ENCODE data around the gene RAD51B.

Gene RAD51B

DNA sequence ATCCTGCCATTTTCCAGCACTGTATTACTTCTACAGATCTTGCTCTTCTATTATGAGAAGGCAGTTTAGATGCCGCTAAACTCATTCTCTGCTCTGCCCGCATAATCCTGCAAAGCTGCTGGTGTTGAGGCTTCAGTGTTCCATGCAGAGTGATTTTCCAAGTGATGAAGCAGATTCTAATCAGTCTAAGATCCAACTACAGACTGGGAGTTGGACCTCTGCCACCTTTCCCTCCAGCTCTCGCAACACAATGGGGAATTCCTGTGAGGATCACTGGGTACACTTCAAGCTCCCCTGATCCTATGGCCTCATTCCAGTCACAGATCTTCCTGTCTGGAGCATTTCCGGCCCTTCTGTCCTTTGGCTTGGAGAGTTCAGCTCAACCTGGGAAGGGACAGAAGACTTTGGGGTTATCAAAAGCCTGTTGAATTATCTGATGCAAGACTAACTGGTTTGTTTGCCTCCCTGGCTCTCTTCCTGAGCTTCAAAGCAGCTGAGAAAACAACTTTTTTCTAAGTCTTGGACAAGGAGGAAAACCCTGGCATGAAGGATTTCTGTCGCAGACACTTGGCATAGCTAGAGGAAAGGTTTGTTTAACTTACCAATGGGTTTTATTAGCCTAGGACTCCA, 639.4 kb downstream of the RAD51B start:
- Histone ChIP-seq H3K36me3 (ENCODE audit: control insufficient read depth in 2 of 2, insufficient read depth in 1 of 2, low read length in 2 of 2) (no peaks in the 10 kb centered on the region), H3K27ac (ENCODE audit: extremely low read depth, low read depth, low read length) (peak overlapping the region; percentile 47; the same call in 1 of the 2 replicates), H3K9me3 (ENCODE audit: control insufficient read depth, insufficient read depth, low read depth, low read length) (no peaks in the 10 kb centered on the region), H3K4me1 (ENCODE audit: control insufficient read depth, insufficient read depth, low read length) (peaks cover 6% of the 10 kb centered on the region), H3K4me3 (ENCODE audit: low read depth, low read length) (no peak overlapping the region)
- TF ChIP-seq SCRT2 (tag by site-specific recombination; IDR thresholded peaks at IDR 0.05): peak; percentile 67
- no peak for TF ChIP-seq GLI4 (tag by site-specific recombination; IDR thresholded peaks at IDR 0.05)
- TF ChIP-seq, protein P1, sequence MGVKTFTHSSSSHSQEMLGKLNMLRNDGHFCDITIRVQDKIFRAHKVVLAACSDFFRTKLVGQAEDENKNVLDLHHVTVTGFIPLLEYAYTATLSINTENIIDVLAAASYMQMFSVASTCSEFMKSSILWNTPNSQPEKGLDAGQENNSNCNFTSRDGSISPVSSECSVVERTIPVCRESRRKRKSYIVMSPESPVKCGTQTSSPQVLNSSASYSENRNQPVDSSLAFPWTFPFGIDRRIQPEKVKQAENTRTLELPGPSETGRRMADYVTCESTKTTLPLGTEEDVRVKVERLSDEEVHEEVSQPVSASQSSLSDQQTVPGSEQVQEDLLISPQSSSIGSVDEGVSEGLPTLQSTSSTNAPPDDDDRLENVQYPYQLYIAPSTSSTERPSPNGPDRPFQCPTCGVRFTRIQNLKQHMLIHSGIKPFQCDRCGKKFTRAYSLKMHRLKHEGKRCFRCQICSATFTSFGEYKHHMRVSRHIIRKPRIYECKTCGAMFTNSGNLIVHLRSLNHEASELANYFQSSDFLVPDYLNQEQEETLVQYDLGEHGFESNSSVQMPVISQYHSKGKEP (tag by site-specific recombination; IDR thresholded peaks at IDR 0.05): no peak
- no peak for TF ChIP-seq ZNF302 (tag by site-specific recombination; IDR thresholded peaks at IDR 0.05; ENCODE audit: low read depth)
- ChIA-PET POLR2A (no interaction called here), CTCF (no interaction called here)

DNA sequence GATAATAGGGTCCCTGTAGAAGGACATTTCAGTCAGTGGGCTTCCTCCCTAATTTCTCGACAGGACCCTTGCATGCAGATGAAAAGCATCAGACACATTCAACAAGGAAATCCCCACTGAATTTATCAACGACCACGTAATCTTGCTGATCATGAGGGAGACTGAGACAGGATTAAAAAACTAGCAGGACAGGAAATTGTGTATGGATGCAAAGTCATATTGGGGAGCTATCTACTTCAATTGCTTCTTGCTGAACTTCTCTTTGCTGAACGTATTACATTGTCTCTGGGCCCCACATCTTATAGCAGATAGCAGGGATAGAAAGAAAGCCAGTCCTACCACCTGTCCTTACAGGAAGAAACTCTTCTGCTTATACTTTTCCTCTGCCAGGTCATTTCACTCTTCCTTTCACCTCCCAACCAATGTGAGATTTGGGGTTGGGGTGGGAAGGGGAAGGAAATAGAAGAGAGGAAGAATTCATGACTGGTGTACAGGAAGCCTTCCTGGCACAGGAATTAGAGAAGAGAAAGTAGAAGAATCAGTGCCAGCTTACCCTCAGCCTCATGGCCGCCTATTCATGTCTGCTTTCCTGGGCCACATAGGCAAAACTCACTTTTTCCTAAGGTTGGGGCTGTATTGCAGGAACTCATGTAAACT, 640.0 kb downstream of the RAD51B start:
- ChIA-PET POLR2A (no interaction called here), CTCF (interaction anchor here (0.6 kb wide), 1 partner anchor 594 kb away, joined by 4 read pairs; no protein-coding TSS in a partner anchor)
- TF ChIP-seq ZSCAN5A (tag by site-specific recombination; IDR thresholded peaks at IDR 0.05): no peak
- no peak for TF ChIP-seq ZNF391 (tag by site-specific recombination; IDR thresholded peaks at IDR 0.05; ENCODE audit: borderline replicate concordance, low read depth)
- TF ChIP-seq ZEB2 (tag by site-specific recombination; IDR thresholded peaks at IDR 0.05): no peak
- TF ChIP-seq ZNF157 (tag by site-specific recombination; IDR thresholded peaks at IDR 0.05): no peak
- no peak for TF ChIP-seq ZNF184 (tag by site-specific recombination; IDR thresholded peaks at IDR 0.05)
- no peak for TF ChIP-seq ZNF677 (tag by site-specific recombination; IDR thresholded peaks at IDR 0.05)
- no peak for TF ChIP-seq HOXA7 (CRISPR knock-in tag; IDR thresholded peaks at IDR 0.05; ENCODE audit: borderline replicate concordance)
- TF ChIP-seq ZNF16 (tag by site-specific recombination; IDR thresholded peaks at IDR 0.05; ENCODE audit: low read depth): no peak
- TF ChIP-seq, protein P2, sequence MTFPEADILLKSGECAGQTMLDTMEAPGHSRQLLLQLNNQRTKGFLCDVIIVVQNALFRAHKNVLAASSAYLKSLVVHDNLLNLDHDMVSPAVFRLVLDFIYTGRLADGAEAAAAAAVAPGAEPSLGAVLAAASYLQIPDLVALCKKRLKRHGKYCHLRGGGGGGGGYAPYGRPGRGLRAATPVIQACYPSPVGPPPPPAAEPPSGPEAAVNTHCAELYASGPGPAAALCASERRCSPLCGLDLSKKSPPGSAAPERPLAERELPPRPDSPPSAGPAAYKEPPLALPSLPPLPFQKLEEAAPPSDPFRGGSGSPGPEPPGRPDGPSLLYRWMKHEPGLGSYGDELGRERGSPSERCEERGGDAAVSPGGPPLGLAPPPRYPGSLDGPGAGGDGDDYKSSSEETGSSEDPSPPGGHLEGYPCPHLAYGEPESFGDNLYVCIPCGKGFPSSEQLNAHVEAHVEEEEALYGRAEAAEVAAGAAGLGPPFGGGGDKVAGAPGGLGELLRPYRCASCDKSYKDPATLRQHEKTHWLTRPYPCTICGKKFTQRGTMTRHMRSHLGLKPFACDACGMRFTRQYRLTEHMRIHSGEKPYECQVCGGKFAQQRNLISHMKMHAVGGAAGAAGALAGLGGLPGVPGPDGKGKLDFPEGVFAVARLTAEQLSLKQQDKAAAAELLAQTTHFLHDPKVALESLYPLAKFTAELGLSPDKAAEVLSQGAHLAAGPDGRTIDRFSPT (tag by site-specific recombination; IDR thresholded peaks at IDR 0.05): no peak
- TF ChIP-seq WT1 (tag by site-specific recombination; IDR thresholded peaks at IDR 0.05): no peak
- TF ChIP-seq ZNF426 (tag by site-specific recombination; IDR thresholded peaks at IDR 0.05): no peak
- no peak for TF ChIP-seq ZNF585B (tag by site-specific recombination; IDR thresholded peaks at IDR 0.05)
- H3K36me3 ChIP-seq (ENCODE audit: control insufficient read depth in 2 of 2, insufficient read depth in 1 of 2, low read length in 2 of 2): no peaks in the 10 kb centered on the region
- peaks cover 6% of the 10 kb centered on the region for H3K4me1 ChIP-seq (ENCODE audit: control insufficient read depth, insufficient read depth, low read length)
- no peaks in the 10 kb centered on the region for H3K9me3 ChIP-seq (ENCODE audit: control insufficient read depth, insufficient read depth, low read depth, low read length)
- H3K4me3 ChIP-seq (ENCODE audit: low read depth, low read length): no peak overlapping the region
- H3K27ac ChIP-seq (ENCODE audit: extremely low read depth, low read depth, low read length): no peak overlapping the region

DNA sequence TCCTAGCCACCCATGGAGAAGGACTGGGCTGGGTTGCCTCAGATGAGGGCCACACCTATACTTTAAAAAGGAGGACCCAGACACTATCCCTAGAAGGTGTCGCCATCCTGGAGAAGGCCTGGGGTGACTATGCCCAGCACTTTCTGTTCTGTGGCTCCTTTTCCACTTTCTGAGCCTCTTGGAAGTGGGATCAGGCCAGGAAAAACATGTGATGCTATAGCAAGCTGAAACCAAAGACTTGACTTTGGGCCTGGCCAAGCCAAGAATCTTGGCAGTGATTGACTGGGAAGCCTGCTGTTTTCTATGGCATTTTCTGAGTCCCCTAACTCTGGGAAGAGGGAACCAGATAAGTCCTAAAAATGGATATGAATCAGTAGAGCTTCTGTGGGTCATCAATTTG, 641.0 kb downstream of the RAD51B start:
- ChIA-PET POLR2A (no interaction called here), CTCF (interaction anchor here (0.9 kb wide), 1 partner anchor 526 kb away, joined by 3 read pairs; no protein-coding TSS in a partner anchor)
- Histone ChIP-seq H3K4me3 (ENCODE audit: low read depth, low read length) (no peak overlapping the region), H3K36me3 (ENCODE audit: control insufficient read depth in 2 of 2, insufficient read depth in 1 of 2, low read length in 2 of 2) (no peaks in the 10 kb centered on the region), H3K27ac (ENCODE audit: extremely low read depth, low read depth, low read length) (no peak overlapping the region), H3K4me1 (ENCODE audit: control insufficient read depth, insufficient read depth, low read length) (peaks cover 6% of the 10 kb centered on the region), H3K9me3 (ENCODE audit: control insufficient read depth, insufficient read depth, low read depth, low read length) (no peaks in the 10 kb centered on the region)
- TF ChIP-seq ZNF521 (tag by site-specific recombination; IDR thresholded peaks at IDR 0.05): no peak
- TF ChIP-seq ZXDB (tag by site-specific recombination; IDR thresholded peaks at IDR 0.05): no peak
- TF ChIP-seq SP3 (tag by site-specific recombination; IDR thresholded peaks at IDR 0.05): no peak
- no peak for TF ChIP-seq IKZF3 (tag by site-specific recombination; IDR thresholded peaks at IDR 0.05)
- no peak for TF ChIP-seq ZNF610 (tag by site-specific recombination; IDR thresholded peaks at IDR 0.05; ENCODE audit: borderline replicate concordance)
- TF ChIP-seq ZSCAN5A (tag by site-specific recombination; IDR thresholded peaks at IDR 0.05): no peak
- TF ChIP-seq ZNF426 (tag by site-specific recombination; IDR thresholded peaks at IDR 0.05): no peak
- no peak for TF ChIP-seq ZNF121 (tag by site-specific recombination; IDR thresholded peaks at IDR 0.05)
- no peak for TF ChIP-seq ZNF626 (tag by site-specific recombination; IDR thresholded peaks at IDR 0.05)
- TF ChIP-seq ZNF350 (tag by site-specific recombination; IDR thresholded peaks at IDR 0.05): no peak

All from HEK293 (cell line).